SK-N-SH treated with all-trans-retinoic acid at 6 μM for 48 hours (cell line): ENCODE data around the gene CACNA2D3.

Source experiments
- ARNTL ChIP-seq: fragments of 450-650 bp; formaldehyde crosslinking; IDR thresholded peaks from 2 replicates; pipeline ENCODE4 v1.5.0; 2020; ENCODE audit warnings: low read depth, mild to moderate bottlenecking, moderate library complexity, borderline replicate concordance
- BACH2 ChIP-seq: fragments of 250-450 bp; sonication (Bioruptor Pico); IDR thresholded peaks from 2 replicates; pipeline ENCODE4 v1.9.0; 2021; ENCODE audit warnings: mild to moderate bottlenecking, borderline replicate concordance
- TCF4 ChIP-seq: fragments of 250-450 bp; sonication (Bioruptor Pico); IDR thresholded peaks from 2 replicates; pipeline ENCODE4 v1.8.0; 2021; ENCODE audit warnings: mild to moderate bottlenecking, moderate library complexity, borderline replicate concordance
- ZFP30 ChIP-seq: fragments of 450-650 bp; formaldehyde crosslinking; IDR thresholded peaks from 2 replicates; pipeline ENCODE4 v1.5.0; 2022; ENCODE audit warnings: mild to moderate bottlenecking, moderate library complexity

GRCh38 chr3:54712539-54712938 lies 590.2 kb downstream of the CACNA2D3 start:
- TF ChIP-seq ZFP30 (no peak), ARNTL (CRISPR knock-in tag) (no peak), TCF4 (CRISPR knock-in tag) (no peak), BACH2 (no peak)
